SK-N-MC (cell line): ENCODE results near the gene LRRC52.

ENCODE experiments used
- EZH2 ChIP-seq: fragments of 200-600 bp; sonication (generic); IDR thresholded peaks from one replicate; pipeline ENCODE4 v1.6.1; 2017; ENCODE audit warnings: antibody characterized with exemption
- FOXP2 ChIP-seq: optimal IDR thresholded peaks from 2 replicates; pipeline ENCODE3; 2011; ENCODE audit warnings: mild to moderate bottlenecking, moderate library complexity; ENCODE audit not compliant: insufficient read depth; ENCODE audit errors: extremely low read length, control extremely low read depth
- POLR2AphosphoS5 ChIP-seq: IDR thresholded peaks from 2 replicates; pipeline ENCODE4 v1.6.1; 2012; ENCODE audit warnings: mild to moderate bottlenecking, low read depth, low read length, borderline replicate concordance

GRCh38 chr1:165603810-165604209, 60.0 kb downstream of the LRRC52 start:
- TF ChIP-seq POLR2AphosphoS5 (no peak), EZH2 (no peak), FOXP2 (no peak)
